ENCODE measurements around the gene FAM120B.
"Not testable (repeated sequence)": the region's sequence is repeated elsewhere in the genome, so short reads cannot be mapped to it uniquely, and the experiment has no call there.

DNA sequence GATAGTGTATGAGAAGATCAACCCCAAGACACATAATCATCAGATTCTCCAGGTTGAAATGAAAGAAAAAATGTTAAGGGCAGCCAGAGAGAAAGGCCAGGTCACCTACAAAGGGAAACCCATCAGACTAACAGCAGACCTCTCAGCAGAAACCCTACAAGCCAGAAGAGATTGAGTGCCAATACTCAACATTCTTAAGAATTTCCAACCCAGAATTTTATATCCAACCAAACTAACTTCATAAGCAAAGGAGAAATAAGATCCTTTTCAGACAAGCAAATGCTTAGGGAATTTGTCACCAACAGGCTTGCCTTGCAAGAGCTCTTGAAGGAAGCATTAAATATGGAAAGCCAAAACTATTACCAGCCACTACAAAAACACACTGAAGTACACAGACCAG lies 44.9 kb downstream of the FAM120B start:
- TF ChIP-seq, protein P1, sequence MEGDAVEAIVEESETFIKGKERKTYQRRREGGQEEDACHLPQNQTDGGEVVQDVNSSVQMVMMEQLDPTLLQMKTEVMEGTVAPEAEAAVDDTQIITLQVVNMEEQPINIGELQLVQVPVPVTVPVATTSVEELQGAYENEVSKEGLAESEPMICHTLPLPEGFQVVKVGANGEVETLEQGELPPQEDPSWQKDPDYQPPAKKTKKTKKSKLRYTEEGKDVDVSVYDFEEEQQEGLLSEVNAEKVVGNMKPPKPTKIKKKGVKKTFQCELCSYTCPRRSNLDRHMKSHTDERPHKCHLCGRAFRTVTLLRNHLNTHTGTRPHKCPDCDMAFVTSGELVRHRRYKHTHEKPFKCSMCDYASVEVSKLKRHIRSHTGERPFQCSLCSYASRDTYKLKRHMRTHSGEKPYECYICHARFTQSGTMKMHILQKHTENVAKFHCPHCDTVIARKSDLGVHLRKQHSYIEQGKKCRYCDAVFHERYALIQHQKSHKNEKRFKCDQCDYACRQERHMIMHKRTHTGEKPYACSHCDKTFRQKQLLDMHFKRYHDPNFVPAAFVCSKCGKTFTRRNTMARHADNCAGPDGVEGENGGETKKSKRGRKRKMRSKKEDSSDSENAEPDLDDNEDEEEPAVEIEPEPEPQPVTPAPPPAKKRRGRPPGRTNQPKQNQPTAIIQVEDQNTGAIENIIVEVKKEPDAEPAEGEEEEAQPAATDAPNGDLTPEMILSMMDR (IDR thresholded peaks at IDR 0.05): not testable (repeated sequence)
- not testable (repeated sequence) for TF ChIP-seq POLR2A (IDR thresholded peaks at IDR 0.05)
